Peyer's patch (tissue), 4 donors: Measurements from ENCODE around the gene POLA1.

Experiments used
- POLR2A ChIP-seq, 2 donors: fragments of 450-650 bp; IDR thresholded peaks; one replicate each; pipeline ENCODE4 v1.5.1; 2017; ENCODE audit warnings: antibody characterized with exemption in 2 of 2, mild to moderate bottlenecking in 2 of 2, moderate library complexity in 2 of 2
- TF ChIP-seq, protein P1 (sequence below), 6 experiments: fragments of 450-650 bp in 4 of 6; fragments of 200-600 bp in 2 of 6; sonication (generic) in 1 of 6; IDR thresholded peaks; one replicate each; pipeline ENCODE4 v1.5.1; 2017 to 2019; ENCODE audit warnings: antibody characterized with exemption in 6 of 6, mild to moderate bottlenecking in 3 of 6, moderate library complexity in 1 of 6

DNA sequence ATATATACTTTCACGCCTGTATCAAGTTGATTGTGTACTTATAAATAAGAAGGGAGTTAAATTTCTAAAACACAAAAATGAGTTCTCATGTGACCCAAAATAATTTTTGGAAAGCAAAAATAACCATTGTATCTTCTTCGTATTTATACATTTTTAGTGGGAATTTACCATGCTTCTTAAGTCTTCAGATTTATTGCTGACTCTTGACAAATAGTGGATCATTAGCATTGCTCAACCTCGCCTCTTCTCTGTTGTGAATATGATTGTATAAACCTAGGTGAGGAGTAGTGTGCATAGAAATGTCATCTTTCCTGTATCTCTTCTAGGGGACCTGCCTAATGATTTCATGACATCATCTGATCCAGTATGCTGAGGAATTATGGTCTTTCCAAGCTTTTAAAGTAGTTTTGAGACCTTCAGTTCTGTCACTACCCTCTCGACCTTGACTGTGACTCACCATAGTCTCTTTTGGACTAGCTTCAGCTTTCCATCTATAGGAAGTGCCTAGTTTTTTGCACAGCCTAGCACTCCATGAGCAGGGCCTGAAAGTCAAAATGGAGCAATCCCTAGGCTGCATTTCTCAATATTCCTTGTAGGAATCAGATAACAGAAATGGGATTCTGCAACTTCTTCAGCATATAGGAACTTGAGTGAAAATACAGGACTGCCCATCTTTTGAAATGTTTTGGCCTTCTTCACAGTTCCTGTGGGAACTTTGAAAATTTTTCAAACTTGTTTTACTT is 164.5 kb downstream of the POLA1 start:
- TF ChIP-seq, protein P1, sequence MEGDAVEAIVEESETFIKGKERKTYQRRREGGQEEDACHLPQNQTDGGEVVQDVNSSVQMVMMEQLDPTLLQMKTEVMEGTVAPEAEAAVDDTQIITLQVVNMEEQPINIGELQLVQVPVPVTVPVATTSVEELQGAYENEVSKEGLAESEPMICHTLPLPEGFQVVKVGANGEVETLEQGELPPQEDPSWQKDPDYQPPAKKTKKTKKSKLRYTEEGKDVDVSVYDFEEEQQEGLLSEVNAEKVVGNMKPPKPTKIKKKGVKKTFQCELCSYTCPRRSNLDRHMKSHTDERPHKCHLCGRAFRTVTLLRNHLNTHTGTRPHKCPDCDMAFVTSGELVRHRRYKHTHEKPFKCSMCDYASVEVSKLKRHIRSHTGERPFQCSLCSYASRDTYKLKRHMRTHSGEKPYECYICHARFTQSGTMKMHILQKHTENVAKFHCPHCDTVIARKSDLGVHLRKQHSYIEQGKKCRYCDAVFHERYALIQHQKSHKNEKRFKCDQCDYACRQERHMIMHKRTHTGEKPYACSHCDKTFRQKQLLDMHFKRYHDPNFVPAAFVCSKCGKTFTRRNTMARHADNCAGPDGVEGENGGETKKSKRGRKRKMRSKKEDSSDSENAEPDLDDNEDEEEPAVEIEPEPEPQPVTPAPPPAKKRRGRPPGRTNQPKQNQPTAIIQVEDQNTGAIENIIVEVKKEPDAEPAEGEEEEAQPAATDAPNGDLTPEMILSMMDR (IDR thresholded peaks at IDR 0.05) = no peak
- TF ChIP-seq POLR2A (IDR thresholded peaks at IDR 0.05) = no peak
